ENCODE results near the gene FBXL17.

The FBXL17 gene

GRCh38 chr5:107809201-107810034, 572.5 kb downstream of the FBXL17 start:
- Histone ChIP-seq H3K4me1 (ENCODE audit: insufficient read depth, low read length) (peaks cover 25% of the 10 kb centered on the region), H2AFZ (ENCODE audit: low read depth, low read length) (no peak overlapping the region), H3K36me3 (ENCODE audit: insufficient read depth, low read length) (no peaks in the 10 kb centered on the region), H3K27me3 (ENCODE audit: insufficient read depth, low read length) (no peaks in the 10 kb centered on the region), H3K9me3 (ENCODE audit: low read length) (no peaks in the 10 kb centered on the region), H3K4me3 (ENCODE audit: low read length) (no peak overlapping the region)
